Skin epidermis (tissue), 12 donors: ENCODE data around the gene ABHD11.

Experiments
- H3K27ac ChIP-seq, 21 experiments: fragments of 200-600 bp; sonication (generic) in 11 of 21; one replicate each; pipeline ENCODE4 v1.5.0; 2020; ENCODE audit warnings: mild to moderate bottlenecking in 3 of 21, inconsistent platforms in 2 of 21, moderate library complexity in 2 of 21
- H3K4me3 ChIP-seq, 7 experiments: fragments of 200-600 bp; sonication (generic) in 2 of 7; one replicate each; pipeline ENCODE4 v1.5.0; 2020; ENCODE audit warnings: inconsistent platforms in 2 of 7, mild to moderate bottlenecking in 2 of 7, moderate library complexity in 1 of 7

ABHD11 gene

DNA sequence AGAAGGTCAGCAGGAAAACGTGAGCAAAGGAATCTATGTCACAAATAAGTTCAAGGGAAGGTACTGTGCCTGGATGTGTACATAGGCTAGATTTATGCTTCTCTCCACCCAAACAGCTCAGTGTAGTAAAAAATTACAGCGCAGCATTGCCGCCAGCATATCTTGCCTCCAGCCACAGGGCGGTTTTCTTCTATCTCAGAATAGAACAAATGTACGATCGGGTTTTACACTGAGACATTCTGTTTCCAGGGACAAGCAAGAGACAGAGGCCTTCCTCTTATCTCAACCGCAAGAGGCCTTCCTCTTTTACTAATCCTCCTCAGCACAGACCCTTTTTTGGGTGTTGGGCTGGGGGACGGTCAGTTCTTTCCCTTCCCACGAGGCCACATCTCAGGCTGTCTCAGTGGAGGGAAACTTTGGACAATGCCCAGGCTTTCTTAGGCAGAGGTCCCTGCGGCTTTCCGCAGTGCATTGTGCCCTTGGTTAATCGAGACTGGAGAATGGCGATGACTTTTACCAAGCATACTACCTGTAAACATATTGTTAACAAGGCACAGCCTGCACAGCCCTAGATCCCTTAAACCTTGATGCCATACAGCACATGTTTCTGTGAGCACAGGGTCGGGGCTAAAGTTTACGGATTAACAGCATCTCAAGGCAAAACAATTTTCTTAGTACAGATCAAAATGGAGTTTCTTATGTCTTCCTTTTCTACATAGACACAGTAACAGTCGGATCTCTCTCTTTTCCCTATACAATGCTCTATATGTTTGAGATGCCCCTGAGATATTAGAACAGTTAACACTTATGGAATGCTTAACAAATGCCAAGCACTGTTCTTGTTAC is 11.6 kb upstream of the ABHD11 start:
- H3K27ac ChIP-seq = no peak overlapping the region
- no peak overlapping the region for H3K4me3 ChIP-seq

DNA sequence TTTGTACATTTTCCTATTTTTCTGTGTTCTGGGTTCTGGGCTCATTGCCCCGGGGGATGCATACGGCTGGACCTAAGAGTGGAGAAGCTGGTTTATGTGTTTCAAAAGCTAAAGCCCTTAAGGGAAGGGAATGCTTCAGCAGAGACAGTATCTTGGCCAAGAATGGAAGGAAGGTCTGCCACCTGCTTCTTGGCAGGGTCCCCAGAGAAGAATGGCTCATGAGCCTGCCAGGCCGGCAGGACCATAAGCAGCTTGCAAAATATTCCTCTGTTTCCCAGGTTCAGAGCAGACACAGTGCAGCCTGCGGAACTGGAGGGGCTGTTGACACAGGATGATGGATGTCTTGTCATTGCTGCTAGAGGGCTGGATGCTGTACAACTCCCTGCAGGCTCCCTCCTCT is 7.8 kb upstream of the ABHD11 start:
- H3K27ac ChIP-seq = no peak overlapping the region
- H3K4me3 ChIP-seq = no peak overlapping the region

DNA sequence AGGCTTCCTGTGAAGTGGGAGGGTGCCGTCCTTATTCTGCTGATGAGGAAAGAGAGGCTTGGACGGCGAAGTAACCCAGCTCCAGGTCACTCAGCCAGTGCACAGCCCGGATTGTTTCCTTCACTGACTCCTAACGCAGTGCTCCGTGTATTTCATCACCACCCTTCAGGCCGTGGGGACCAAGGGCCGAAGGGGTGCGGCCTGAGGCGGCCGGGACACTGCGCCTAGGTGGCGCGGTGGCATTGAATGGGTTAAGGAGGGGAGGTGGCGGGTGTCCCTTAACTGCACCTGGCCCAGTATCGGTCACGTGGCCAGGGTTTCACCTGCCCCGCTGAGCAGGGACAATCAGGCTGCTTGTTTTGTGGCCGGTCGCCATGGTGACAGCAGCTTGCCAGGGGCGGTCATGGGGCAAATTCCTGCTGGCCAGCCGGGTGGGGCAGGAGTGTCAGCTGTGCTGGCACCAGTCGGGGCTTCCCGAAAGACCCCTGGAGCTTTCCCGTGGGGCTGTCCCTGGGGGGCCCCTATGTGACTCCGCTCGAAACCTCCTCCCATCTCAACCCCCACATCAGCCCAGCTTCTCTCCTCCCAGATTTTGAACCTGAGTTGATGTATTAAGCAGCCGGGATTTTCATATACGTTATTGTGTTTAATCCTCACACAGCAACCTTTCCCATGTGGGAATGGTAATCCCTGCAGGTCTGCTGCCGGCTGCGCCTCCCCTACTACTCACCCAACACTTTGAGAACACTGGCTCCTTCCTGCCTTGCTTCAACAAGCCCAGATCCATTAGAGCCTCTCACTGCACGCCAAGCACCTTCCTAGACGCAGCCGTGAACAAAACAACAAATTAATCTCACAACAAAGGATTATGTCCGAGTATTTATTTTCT is 4.4 kb upstream of the ABHD11 start:
- Histone ChIP-seq H3K4me3 (no peak overlapping the region), H3K27ac (peak overlapping the region in 10 of 21 experiments; percentile 4 to 72 (median 42))

DNA sequence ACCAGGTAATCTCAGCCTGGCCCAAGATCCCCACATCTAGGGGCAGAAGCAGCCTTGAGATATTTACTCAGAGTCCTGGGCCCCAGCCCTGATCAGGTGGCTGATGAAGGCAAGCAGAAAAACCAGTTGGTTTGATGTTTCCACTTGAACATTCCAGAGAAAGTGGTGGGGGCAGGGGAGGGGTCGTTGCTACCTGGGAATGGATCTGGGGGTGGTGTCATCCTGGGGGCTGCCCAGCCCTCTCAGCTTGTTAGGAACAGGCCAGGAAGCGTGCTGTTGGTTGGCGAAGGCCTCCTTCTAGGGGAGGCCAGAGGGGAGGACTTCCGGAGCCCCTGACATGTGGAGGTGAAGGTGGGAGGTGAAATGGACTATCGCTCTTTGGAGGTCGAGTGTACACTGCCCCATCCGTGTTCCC is 3.7 kb upstream of the ABHD11 start:
- Histone ChIP-seq H3K4me3 (no peak overlapping the region), H3K27ac (peak overlapping the region in 9 of 21 experiments; percentile 1 to 72 (median 45))

DNA sequence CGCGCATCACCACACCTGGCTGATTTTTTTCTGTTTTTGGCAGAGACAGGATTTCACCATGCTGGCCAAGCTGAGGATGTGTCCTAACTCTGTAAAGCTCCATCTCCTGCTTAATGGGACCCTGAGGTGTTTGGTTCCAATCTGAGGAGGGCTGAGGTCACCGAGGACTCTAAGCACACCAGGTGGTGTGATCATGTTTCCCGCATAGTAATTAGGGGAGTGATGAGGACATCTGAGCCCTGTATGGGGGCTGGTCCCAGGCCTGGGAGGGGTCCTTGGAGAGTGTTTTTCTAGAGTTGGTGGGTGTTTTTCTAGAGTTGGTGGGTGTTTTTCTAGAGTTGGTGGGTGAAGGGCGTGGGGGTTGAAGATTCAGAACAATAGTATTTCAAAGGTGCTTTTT is 3.0 kb upstream of the ABHD11 start:
- no peak overlapping the region for H3K4me3 ChIP-seq
- no peak overlapping the region for H3K27ac ChIP-seq

DNA sequence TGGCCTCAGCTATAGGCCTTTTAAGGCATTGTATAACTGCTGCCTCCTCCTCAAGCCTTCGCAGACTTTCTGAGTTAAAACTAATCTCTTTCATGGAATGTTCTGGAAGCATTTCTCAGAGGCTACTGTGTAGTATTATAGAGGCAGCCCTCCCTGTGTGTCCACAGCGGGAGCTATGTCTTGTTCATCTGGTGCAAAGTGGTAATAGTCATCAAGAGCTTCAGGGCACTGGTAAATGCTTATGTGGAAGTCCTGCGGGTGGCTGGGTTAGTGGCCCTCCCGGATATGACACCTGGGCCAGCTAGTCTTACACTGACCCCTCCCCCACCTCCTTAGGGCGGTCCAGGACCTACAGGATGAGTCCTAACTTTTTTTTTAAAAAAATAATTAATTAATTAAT is 2.2 kb upstream of the ABHD11 start:
- Histone ChIP-seq H3K4me3 (no peak overlapping the region), H3K27ac (no peak overlapping the region)

DNA sequence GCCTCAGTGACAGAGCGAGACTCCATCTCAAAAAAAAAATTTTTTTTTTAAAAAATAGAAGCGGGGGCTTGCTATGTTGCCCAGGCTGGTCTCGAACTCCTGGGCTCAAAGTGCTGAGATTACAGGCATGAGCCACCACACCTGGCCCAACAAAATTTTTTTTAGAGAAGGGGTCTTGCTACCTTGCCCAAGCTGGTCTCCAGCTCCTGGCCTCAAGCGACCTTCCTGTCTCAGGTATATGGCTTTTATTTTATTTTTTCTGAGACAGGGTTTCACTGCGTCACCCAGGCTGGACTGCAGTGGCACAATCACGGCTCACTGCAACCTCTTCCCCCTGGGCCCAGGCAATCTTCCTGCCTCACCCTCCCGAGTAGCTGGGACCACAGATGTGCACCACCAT is 1.6 kb upstream of the ABHD11 start:
- no peak overlapping the region for H3K27ac ChIP-seq
- H3K4me3 ChIP-seq = no peak overlapping the region

DNA sequence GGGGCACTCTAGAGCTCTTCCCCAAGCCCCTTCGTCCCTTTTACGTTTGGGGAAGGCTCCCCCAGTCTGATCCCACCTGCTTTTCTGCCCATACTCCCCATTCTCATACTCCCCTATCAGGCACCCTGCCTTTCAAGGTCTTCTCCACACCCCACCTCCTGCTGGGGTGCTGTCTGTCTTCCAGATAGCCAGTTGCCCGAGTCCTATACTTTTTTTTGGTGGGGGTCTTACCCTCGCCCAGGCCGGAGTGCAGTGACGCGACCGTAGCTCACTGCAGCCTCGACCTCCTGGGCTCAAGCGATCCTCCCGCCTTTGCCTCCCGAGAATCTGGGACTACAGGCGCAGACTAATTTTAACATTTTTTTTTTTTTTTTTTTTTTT is 775 bp upstream of the ABHD11 start:
- Histone ChIP-seq H3K4me3 (peak overlapping the region; percentile 59 to 94 (median 80)), H3K27ac (peak overlapping the region; percentile 15 to 92 (median 82))

DNA sequence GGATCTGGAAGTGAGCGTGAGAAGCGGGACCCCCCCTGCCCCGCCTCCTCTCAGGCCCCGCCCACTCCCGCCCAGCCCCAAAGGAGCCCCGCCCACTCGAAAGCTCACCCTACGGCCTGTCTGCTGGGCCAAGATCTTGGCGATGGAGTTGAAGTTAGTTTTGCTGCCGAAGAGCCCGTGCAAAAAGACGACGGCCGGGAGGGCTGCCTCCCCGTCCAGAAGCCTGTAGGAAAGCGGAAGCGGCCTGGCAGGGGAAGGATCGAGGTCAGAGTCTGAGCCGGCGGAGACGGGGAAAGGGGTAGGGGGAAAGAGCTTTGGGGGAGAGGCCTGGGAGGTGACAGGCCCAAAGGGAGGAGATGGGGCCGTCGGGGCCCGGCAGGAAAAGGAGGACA is 386 bp downstream of the ABHD11 start:
- H3K4me3 ChIP-seq = peak overlapping the region; percentile 59 to 94 (median 80)
- peak overlapping the region; percentile 27 to 92 (median 81) for H3K27ac ChIP-seq

DNA sequence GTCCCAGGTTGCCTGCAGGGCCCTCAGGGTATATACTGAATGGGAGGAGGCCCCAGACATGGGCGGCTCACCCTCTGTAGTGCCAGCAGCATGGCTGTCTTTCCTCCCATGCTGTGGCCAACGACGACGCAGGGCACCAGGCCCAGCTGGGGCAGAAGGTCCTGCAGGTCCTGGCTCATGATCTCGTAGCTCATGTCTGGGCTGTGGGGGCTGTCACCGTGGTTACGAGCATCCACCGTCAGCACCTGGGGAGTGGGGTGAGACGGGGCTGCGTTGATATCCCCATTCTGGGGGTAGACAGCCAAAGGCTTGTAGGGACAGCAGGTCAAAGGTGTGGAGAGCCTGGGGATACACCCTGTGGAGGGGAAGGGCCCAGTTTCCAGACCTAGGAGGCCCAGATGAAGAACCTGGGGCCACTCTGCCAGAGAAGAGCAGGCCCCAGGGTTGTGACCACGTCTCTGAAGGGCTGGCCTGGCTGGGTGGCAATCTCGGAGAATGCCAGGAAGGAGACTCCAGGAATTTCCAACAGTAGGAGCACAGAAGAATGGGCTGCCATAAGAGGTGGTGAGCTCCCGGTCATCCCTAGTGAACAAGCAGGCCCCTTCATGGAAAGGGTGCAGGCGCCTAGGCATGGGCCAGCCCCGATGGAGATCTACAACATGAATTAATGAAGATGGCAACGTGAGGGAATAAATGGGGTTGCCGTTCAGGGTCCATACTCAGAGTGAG is 947 bp downstream of the ABHD11 start:
- Histone ChIP-seq H3K27ac (peak overlapping the region in 16 of 21 experiments; percentile 45 to 92 (median 82)), H3K4me3 (peak overlapping the region; percentile 59 to 94 (median 80))

DNA sequence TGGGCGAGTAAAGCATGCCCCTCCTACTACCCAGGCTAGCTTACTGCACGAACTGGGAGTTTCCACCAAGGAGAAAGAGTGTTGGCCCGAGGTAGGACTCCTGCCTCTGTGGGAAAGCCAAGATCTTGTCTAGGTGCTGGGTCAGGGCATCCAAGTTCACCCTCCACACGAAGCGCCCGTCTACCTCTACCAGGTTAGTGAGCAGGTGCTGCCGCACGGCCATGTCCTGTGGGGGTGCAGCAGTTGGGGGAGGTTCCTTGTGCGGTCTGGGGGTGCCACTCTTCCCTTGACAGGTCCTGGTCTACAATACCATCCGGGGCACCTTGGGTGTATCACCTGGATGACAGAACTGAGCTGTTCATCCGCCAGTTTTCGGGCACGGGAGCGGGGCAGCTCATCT is 1.7 kb downstream of the ABHD11 start:
- no peak overlapping the region for H3K4me3 ChIP-seq
- H3K27ac ChIP-seq = no peak overlapping the region

DNA sequence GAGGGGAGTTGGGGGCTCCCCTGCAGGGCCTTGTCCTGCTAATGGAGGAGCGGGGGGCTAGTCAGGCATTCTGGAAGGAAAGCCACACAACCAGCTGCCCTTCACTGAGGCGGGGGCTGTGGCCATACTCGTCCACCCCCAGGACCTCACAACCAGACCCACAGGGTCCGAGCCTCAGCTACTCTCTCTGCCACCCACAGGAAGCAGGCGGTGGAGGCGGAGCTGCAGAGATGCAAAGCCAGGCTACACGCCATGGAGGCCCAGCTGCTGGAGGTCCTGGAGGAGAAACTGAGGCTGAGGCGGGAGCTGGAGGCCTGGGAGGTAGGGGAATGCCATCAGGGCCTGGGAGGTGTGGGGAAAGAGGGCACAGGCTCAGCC is 3.1 kb downstream of the ABHD11 start:
- H3K27ac ChIP-seq = peak overlapping the region in 8 of 21 experiments; percentile 5 to 71 (median 52)
- no peak overlapping the region for H3K4me3 ChIP-seq

DNA sequence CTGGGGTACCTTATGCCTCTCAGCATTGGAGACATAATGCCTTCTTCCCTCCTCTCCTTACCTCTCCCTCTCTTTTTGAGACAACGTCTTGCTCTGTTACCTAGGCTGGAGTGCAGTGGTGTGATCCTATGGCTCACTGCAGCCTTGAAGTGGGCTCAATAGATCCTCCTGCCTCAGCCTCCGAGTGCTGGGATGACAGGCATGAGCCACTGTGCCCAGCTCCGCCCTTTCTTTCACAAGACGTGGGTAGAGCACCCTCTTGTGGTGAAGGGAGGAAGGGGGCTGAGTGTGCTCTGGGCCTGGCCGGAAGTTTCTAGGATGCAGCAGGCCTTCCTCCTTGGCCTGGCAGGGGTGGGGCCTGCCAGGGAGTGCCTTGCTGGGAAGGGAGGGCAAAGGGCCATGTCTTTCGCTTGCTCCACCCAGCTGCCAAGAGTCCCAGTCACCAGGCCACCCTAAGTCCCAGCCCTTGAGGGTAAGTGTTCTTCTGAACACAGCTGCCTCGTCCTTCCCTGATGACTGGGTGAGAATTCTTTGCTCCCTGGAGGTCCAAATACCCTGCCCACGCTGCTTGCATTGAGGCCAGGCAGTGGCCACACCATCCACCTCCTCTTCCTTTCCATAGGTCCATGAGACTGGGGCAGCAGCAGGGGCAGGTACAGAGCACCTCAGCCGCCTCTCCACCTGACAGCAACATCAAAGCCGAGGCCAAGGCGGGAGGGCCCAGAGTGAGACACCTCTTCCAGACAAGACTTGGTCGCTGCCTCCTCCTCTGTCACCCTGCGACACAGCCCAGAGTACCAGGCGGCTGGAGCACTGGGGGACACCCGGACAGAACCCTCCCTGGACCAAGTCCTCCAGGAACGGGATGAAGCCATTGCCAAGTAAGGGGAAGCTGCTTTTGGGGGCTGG is 3.7 kb downstream of the ABHD11 start:
- Histone ChIP-seq H3K4me3 (no peak overlapping the region), H3K27ac (peak overlapping the region in 13 of 21 experiments; percentile 5 to 71 (median 51))

DNA sequence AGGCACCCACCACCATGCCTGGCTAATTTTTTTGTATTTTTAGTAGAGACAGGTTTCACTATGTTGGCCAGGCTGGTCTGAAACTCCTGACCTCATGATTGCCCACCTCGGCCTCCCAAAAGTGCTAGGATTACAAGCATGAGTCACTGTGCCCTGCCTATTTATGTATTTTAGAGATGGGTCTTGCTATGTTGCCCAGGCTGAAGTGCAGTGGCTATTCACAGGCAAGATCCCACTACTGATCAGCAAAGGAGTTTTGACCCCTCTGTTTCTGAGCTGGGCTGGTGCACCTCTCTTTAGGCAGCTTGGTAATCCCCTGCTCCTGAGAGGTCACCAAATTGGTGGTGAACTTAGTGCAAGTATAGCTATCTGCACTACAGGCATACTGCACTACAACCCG is 6.2 kb downstream of the ABHD11 start:
- Histone ChIP-seq H3K27ac (no peak overlapping the region), H3K4me3 (no peak overlapping the region)

DNA sequence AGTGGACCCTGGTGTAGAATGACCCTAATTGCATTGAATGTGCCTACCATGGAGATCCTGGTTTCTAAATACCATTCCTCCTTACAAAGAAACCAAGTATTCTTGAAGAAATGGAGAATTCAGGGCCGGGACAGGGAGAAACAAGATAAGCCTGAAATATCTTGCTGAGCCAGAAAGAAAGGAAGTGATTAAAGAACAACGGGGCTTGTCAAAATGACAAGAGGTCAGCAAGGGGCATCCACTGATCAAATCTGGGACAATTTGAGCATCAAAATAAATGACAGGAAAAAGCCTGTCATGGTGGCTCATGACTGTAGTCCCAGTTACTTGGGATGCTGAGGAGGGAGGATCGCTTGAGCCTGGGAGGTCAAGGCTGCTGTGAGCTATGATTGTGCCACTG is 8.1 kb downstream of the ABHD11 start:
- H3K4me3 ChIP-seq = no peak overlapping the region
- H3K27ac ChIP-seq = no peak overlapping the region

DNA sequence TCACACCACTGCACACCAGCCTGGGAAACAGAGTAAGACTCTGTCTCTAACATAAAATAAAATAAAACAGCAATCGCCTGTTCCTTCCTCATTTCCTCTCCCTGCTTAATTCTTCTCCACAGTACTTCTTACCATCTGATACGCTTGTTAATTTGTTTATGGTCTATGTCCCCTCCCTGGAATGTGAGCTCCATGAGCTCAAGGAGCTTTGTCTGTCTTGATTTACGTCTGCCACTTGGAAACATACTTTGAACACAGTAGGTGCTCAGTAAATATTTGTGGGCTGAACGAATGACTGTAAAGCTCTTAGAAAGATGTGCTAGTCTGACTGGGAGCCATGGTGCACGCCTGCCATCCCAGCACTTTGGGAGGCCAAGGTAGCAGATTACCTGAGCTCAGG is 10.1 kb downstream of the ABHD11 start:
- no peak overlapping the region for H3K27ac ChIP-seq
- no peak overlapping the region for H3K4me3 ChIP-seq

DNA sequence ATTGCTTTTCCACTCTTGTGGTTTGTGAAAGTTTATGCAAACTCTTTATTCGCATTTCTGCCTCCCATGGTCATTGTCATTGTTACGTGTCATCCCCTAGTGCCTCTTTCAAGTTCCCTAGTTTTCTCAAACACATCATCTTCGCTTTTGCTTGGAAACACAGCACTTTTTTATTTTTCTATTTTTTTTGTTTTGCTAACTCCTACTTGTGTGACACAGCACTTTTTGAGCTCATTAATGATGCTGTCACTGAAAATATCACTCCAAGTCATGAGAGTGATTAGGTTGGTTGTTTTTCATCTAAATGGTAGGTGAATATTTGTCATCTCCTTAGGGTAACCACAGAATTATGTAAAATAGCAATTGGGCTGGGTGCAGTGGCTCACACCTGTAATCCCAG is 10.7 kb downstream of the ABHD11 start:
- H3K27ac ChIP-seq = no peak overlapping the region
- H3K4me3 ChIP-seq = no peak overlapping the region

DNA sequence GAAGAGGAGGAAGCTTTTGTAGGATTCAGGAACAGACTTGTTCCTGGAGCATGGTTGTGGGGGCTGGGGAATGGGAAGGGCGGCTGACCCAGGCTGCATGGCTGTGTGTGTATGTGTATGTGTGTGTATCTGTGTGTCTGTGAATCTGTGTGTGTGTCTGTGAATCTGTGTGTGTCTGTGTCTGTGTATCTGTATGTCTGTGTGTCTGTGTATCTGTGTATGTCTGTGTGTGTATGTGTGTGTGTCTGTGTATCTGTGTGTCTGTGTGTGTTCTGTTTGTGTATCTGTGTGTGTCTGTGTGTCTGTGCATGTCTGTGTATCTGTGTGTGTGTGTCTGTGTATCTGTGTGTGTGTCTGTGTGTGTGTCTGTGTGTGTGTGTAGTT is 12.5 kb downstream of the ABHD11 start:
- no peak overlapping the region for H3K27ac ChIP-seq

DNA sequence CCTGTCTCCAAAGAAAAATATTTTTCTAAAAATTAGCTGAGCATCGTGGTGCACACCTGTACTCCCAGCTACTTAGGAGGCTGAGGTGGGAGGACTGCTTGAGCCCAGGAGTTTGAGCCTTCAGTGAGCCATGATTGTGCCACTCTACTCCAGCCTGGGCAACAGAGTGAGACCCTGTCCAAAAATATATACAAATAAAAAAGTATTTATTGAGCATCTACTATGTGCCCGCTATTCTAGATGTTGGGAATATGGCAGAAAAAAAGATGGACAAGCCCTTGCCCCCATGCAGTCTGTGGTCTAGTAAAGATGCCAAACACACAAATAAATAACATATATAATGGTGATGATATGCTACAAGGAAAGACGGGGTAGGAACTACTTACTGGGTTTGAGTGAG is 14.8 kb downstream of the ABHD11 start:
- H3K4me3 ChIP-seq = no peak overlapping the region
- no peak overlapping the region for H3K27ac ChIP-seq

More for the DNA sequence above, 12.5 kb downstream of the ABHD11 start:
- no peak overlapping the region for H3K4me3 ChIP-seq
